Forelimb muscle (tissue), 1 donor: ENCODE data around the gene COQ8B. TPM values are rescaled to one million over a fixed set of nuclear protein-coding genes. Genes with fewer than 3 reads are reported as not detected.

Experiments
- polyA plus RNA-seq: library from polyadenylated mRNA; unstranded; fragments of 120-200 nt; gene quantifications from one replicate; pipeline ENCODE4 v1.2.1, GENCODE V29; 2013; ENCODE audit not compliant: insufficient read length

The COQ8B gene
- polyA plus RNA-seq, 1 donor, result 18.7 TPM

Other genes starting within 250 kb of the COQ8B start
- 0.33 TPM for gene SPTBN4, start 249.9 kb downstream of the COQ8B start, polyA plus RNA-seq
- 18.3 TPM for gene SHKBP1, start 140.0 kb downstream of the COQ8B start, polyA plus RNA-seq
- gene LTBP4, start 115.5 kb downstream of the COQ8B start, polyA plus RNA-seq, result 239 TPM
- 32.6 TPM for gene NUMBL, start 26.2 kb downstream of the COQ8B start, polyA plus RNA-seq
- gene ITPKC, start 226 bp upstream of the COQ8B start, polyA plus RNA-seq, result 9.9 TPM
- gene ACTMAP, start 33.6 kb upstream of the COQ8B start, polyA plus RNA-seq, result 8.5 TPM
- 57.2 TPM for gene SNRPA, start 34.3 kb upstream of the COQ8B start, polyA plus RNA-seq
- gene MIA, start 58.6 kb upstream of the COQ8B start, polyA plus RNA-seq, result 1.6 TPM
- 9.0 TPM for gene RAB4B, start 61.4 kb upstream of the COQ8B start, polyA plus RNA-seq
- gene EGLN2, start 82.3 kb upstream of the COQ8B start, polyA plus RNA-seq, result 46.2 TPM
- 0.29 TPM for gene CYP2A6, start 133.6 kb upstream of the COQ8B start, polyA plus RNA-seq
- gene CYP2A7, start 165.3 kb upstream of the COQ8B start, polyA plus RNA-seq, result 0.27 TPM